ENCODE measurements around the gene CRYBA4.

The CRYBA4 gene

GRCh38 chr22:26601726-26602125 lies 20.0 kb upstream of the CRYBA4 start:
- TF ChIP-seq CTCF (IDR thresholded peaks at IDR 0.05; ENCODE audit: low read length) (no peak), EZH2 (IDR thresholded peaks at IDR 0.05; ENCODE audit: borderline replicate concordance, low read length) (no peak)

GRCh38 chr22:26602127-26602526 lies 19.6 kb upstream of the CRYBA4 start:
- H3K9me3 ChIP-seq (ENCODE audit: low read length): no peaks in the 10 kb centered on the region
- no peak overlapping the region for H3K9ac ChIP-seq (ENCODE audit: low read length)
- H3K27ac ChIP-seq (ENCODE audit: low read depth, low read length, poor library complexity, severe bottlenecking): no peak overlapping the region
- no peaks in the 10 kb centered on the region for H3K4me1 ChIP-seq (ENCODE audit: insufficient read depth, low read length, severe bottlenecking)
- no peaks in the 10 kb centered on the region for H3F3A ChIP-seq (ENCODE audit: insufficient read depth, low read length)
- no peaks in the 10 kb centered on the region for H3K27me3 ChIP-seq (ENCODE audit: insufficient read depth, low read length)
- no peak overlapping the region for H3K4me2 ChIP-seq (ENCODE audit: low read length)
- H3K9me2 ChIP-seq (ENCODE audit: low read depth, low read length): no peaks in the 10 kb centered on the region
- H4K20me1 ChIP-seq (ENCODE audit: insufficient read depth, low read length): no peaks in the 10 kb centered on the region
- H2AFZ ChIP-seq (ENCODE audit: low read length): no peak overlapping the region
- no peak overlapping the region for H3K4me3 ChIP-seq (ENCODE audit: low read depth, low read length, poor library complexity, severe bottlenecking)
- H3K36me3 ChIP-seq (ENCODE audit: insufficient read depth, low read length): no peaks in the 10 kb centered on the region
- TF ChIP-seq EZH2 (IDR thresholded peaks at IDR 0.05; ENCODE audit: borderline replicate concordance, low read length): no peak
- no peak for TF ChIP-seq CTCF (IDR thresholded peaks at IDR 0.05; ENCODE audit: low read length)
- no peaks in the 10 kb centered on the region for H3K79me2 ChIP-seq (ENCODE audit: insufficient read depth, low read length)

More at GRCh38 chr22:26601726-26602125, 20.0 kb upstream of the CRYBA4 start:
- no peak overlapping the region for H2AFZ ChIP-seq (ENCODE audit: low read length)
- H3K79me2 ChIP-seq (ENCODE audit: insufficient read depth, low read length): no peaks in the 10 kb centered on the region
- H3K9me3 ChIP-seq (ENCODE audit: low read length): no peaks in the 10 kb centered on the region
- H3K36me3 ChIP-seq (ENCODE audit: insufficient read depth, low read length): no peaks in the 10 kb centered on the region
- H3K27me3 ChIP-seq (ENCODE audit: insufficient read depth, low read length): no peaks in the 10 kb centered on the region
- no peaks in the 10 kb centered on the region for H3F3A ChIP-seq (ENCODE audit: insufficient read depth, low read length)
- no peaks in the 10 kb centered on the region for H3K9me2 ChIP-seq (ENCODE audit: low read depth, low read length)
- H3K4me1 ChIP-seq (ENCODE audit: insufficient read depth, low read length, severe bottlenecking): no peaks in the 10 kb centered on the region
- H4K20me1 ChIP-seq (ENCODE audit: insufficient read depth, low read length): no peaks in the 10 kb centered on the region
- no peak overlapping the region for H3K4me2 ChIP-seq (ENCODE audit: low read length)
- no peak overlapping the region for H3K9ac ChIP-seq (ENCODE audit: low read length)
- H3K27ac ChIP-seq (ENCODE audit: low read depth, low read length, poor library complexity, severe bottlenecking): no peak overlapping the region
- H3K4me3 ChIP-seq (ENCODE audit: low read depth, low read length, poor library complexity, severe bottlenecking): no peak overlapping the region

GRCh38 chr22:26604368-26604767 lies 17.4 kb upstream of the CRYBA4 start:
- no peaks in the 10 kb centered on the region for H3K9me3 ChIP-seq (ENCODE audit: low read length)
- peaks cover 9% of the 10 kb centered on the region for H3K4me1 ChIP-seq (ENCODE audit: insufficient read depth, low read length, severe bottlenecking)
- H4K20me1 ChIP-seq (ENCODE audit: insufficient read depth, low read length): no peaks in the 10 kb centered on the region
- H3K27me3 ChIP-seq (ENCODE audit: insufficient read depth, low read length): no peaks in the 10 kb centered on the region
- H3K79me2 ChIP-seq (ENCODE audit: insufficient read depth, low read length): no peaks in the 10 kb centered on the region
- H3K4me2 ChIP-seq (ENCODE audit: low read length): no peak overlapping the region
- H3K9me2 ChIP-seq (ENCODE audit: low read depth, low read length): no peaks in the 10 kb centered on the region
- no peak overlapping the region for H3K9ac ChIP-seq (ENCODE audit: low read length)
- no peaks in the 10 kb centered on the region for H3K36me3 ChIP-seq (ENCODE audit: insufficient read depth, low read length)
- H2AFZ ChIP-seq (ENCODE audit: low read length): no peak overlapping the region
- H3F3A ChIP-seq (ENCODE audit: insufficient read depth, low read length): no peaks in the 10 kb centered on the region
- H3K27ac ChIP-seq (ENCODE audit: low read depth, low read length, poor library complexity, severe bottlenecking): no peak overlapping the region
- no peak overlapping the region for H3K4me3 ChIP-seq (ENCODE audit: low read depth, low read length, poor library complexity, severe bottlenecking)
- TF ChIP-seq EZH2 (IDR thresholded peaks at IDR 0.05; ENCODE audit: borderline replicate concordance, low read length) (no peak), CTCF (IDR thresholded peaks at IDR 0.05; ENCODE audit: low read length) (no peak; the same call in 1 of the 2 replicates)
